NCI-H1092 (cell line): ENCODE measurements around the gene SELP.

ENCODE experiments used
- DNase-seq: peaks from one replicate; lab custom pipeline; 2025; lab: John Stamatoyannopoulos, UW

Gene SELP

DNA sequence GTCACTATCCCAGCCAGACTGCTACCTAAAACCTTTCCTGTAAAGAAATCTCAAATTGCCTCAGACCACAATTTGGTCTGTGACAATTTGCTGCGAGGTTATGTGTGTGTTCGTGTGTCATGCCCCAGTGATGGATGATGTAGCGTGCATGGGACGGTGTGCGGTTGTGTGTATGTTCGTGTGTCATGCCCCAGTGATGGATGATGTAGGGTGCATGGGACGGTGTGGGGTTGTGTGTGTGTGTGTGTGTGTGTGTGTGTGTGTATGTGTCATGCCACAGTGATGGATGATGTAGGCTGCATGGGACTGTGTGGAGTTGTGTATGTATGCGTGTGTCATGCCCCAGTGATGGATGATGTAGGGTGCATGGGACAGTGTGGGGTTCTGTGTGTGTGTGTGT lies 9.4 kb downstream of the SELP start:
- DNase-seq, result no peak

DNA sequence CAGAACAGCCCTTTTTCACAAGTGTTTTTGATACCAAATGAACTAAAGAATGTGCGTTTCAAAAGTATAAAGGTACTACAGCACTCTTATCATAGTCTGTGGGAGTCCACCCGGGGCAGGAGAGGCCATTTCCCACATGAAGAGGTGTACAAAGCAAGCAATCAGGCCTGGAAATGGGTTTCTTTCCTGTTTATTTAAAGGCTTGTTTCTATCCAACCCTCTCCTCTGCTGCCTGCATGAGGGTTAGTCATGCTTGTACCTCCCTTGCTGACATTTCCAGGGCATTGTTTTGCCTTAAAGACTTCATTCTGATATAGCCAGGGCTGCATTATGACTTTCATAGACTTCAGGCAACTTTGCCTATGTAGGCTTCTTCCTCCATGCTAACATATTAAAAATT lies 11.6 kb downstream of the SELP start:
- no peak for DNase-seq

DNA sequence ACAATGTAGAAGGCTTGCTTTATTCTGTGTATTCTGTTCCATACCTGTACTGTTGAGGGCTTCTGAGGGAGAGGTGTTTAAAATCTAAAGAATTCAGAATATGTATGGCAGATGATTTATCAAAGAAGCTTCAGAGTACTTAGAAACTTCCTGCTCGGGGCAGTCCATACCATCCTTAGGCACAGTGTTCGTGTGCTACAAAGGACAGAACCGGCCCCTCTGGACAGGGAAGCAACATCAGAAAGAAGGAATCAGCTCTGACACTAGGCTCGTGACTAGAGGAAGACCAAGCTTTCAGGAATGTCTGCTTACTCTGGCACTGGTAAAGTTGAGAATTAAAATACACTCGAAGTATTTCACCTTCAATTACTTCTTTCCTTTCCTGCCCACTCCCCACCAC lies 14.1 kb downstream of the SELP start:
- no peak for DNase-seq

DNA sequence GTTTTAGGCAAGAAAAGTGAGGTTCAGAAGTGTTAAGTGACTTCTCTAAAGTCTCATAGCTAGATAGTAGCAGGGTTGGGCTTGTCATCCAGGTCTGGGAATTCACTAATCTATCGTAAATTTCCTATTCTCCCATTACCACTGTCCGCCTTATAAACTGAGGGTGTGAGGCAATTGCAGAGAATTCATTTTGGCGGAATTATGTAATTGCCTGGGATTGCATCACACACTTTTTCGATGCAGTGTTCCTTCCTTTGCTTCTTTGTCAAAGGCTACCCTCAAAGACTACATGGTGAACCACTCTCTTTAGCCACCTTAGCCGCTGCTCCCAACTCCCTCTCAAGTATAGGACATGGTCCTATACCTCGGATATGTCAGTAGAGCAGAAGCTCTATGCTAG lies 19.1 kb downstream of the SELP start:
- DNase-seq, result no peak

DNA sequence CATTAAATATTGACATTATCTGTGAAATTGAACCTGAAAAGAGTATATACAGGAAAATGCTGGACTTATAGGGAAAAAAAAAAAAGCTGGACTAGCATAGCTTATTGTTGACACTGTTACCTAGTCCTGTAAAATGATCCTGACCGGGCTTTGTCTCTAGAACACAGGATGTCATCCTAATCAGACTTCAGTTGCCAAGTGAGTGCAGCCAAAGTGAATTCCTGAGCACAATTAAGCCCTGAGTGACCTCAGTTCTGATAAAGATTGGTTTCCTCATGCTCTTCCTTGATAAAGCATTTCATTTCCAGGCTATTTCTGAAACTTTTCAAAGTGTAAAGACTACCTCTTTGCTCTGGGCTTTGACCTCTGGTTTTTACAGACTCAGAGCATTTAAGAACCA lies 19.8 kb downstream of the SELP start:
- no peak for DNase-seq

DNA sequence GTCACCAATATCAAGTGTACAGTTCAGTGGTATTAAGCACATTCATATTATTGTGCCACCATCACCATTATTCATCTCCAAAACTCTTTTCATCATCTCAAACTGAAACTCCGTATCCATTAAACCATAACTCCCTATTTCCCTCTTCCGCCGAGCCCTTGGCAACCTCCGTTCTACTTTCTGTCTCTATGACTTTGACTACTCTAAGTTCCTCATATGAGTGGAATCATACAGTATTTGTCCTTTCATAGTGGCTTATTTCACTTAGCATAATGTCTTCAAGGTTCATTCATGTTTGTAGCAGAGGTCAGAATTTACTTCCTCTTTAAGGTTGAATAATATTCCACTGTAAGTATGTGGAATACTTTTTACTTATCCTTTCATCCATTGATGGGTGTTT lies 21.7 kb downstream of the SELP start:
- DNase-seq, result no peak

DNA sequence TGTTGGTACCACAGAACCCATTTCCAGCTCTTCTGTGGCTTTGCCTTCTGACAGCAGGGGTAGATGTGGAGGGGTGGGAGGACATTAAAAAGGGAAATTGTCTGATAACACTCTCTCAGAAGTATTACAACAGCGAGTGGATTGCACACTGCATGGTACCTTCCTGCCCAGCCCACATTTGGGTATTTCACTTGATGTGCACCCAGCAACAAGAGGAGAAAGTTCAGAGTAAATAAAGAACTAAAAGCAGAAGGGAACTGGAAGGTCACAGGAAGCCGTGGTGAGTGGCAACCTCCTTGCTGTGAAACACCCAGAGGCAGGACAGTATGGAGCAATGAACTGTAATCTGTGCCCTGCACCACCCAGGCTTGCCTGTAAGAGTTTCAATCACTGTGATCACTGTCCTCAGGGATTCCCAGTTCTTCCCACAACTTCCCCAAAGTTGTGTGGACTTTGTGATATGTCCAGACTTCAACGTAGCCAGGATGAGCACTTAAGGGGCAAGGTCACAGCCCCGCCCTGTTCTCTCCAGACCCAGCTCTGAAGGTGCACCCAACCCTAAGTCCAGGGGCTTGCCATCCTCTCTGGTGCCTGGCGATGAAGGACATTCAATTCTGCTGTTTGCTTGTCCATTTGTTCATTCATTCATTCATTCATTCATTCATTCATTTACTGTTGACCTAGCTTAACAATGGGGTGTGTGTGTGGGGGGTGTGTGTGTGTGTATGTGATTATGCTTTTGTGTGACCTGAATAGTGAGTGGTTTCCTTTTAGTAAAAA lies 25.0 kb downstream of the SELP start:
- DNase-seq, result no peak

DNA sequence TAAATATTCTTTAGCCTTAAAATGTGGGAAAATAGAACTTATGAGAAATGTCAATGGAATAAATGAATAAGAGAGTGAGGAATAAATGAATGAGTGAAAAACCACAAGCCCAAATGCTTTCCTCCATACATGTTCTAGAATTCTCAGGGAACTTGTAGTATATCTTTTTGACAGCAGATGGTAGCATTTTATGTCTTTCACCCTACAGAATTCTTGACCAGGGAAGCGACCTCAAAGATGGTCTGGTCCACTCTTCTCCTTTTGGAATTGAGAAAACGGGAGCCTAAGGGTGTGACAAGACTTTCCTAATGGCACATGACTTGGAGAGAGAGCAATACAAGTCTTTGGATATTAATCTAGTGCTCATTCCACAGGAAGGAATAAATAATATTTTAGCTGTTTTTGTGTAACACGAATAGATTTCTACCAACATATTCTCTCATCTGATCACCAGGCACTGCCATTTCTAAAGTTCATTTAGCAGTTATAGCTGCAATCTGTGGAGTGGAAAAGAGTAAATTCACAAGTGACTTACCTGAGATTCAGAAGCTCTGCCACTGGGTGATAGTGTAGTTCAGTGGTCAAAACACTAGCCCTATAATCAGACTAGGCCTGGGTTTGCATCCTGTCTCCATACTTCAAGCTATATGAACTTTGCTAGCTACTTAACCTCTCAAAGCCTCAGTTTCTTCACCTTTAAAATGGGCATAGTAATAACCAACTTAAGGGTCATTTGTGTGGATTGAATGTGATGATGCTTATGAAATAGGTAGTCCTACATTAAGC lies 28.6 kb downstream of the SELP start:
- DNase-seq, result no peak

DNA sequence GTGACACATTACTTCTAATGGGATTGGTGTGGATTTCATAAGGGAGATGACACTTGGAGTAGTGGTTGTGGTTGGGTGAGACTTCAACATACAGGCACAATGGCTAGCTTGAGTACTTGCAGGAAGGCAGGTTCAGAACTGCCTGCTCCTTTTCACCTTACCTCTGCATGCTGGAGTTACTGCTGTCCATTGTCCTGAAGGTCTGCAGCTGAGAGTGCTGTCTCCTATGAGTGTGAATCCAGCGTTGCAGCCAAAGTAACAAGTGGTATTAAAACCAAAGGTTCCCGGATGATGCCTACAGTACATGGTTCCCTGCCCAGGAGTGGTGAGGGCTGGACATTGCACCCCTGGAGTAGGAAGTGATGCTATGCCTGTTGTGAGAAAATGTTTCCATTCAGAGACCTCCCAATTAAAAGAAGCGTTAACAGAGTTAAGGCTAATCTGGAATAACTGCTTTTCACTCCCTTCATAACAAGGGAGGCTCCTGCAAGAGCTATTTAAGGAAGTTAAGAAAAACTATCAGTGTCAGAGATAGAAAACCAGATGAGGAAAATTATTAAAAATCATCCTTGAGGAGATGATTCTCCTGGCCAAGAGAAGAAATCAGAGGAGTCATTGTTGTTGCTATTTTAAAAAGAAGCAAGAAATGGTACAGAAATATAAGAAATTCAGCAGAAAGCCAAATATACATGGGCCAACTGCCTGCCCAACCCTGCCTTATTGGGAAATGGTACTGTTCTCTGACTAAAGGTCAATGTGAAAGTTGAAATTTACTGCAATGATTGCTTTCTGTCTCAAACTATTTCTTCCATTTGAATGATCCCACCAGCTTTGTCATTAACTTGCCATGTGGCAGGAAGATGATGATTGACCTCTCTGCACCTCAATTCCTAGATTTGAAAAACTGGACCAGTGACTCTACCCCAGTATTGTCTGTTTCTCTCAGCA lies 33.9 kb downstream of the SELP start:
- no peak for DNase-seq

DNA sequence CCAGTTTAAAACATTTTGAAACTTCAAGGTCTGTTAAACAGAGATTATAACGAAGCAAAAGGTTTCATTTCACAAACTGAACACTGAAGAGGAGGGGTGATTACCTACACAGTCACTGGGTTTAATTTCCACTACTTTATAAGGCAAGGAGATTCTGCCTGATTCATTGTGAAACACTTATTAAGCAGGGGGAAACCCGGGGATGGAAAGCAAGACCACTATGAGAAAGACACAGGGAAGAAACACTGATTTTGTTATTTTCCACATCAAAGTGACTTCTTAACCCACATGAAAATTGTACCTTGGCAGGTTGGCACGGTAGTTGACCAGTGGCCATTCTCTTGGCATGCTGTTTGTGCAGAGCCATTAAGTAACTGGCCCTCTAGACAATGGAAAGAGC lies 35.5 kb downstream of the SELP start:
- no peak for DNase-seq

DNA sequence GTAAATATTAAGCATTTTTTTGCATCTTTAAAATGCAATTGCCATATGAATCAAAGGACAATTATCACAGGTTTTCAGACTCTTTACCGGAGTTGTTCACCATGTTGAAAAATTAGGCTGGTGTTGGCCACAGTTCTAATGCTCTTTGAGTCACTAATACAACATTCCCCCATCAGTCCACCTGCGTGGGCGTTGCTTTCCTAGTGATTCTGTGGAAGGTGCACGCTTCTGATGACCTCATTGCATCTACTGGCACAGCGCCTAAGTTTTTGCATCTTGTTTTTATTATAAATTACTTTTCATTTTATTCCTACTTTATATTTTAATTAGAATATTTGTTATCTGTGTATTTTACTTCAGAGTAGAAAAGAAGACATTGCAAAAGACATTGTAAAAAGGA lies 39.0 kb downstream of the SELP start:
- DNase-seq, result no peak

DNA sequence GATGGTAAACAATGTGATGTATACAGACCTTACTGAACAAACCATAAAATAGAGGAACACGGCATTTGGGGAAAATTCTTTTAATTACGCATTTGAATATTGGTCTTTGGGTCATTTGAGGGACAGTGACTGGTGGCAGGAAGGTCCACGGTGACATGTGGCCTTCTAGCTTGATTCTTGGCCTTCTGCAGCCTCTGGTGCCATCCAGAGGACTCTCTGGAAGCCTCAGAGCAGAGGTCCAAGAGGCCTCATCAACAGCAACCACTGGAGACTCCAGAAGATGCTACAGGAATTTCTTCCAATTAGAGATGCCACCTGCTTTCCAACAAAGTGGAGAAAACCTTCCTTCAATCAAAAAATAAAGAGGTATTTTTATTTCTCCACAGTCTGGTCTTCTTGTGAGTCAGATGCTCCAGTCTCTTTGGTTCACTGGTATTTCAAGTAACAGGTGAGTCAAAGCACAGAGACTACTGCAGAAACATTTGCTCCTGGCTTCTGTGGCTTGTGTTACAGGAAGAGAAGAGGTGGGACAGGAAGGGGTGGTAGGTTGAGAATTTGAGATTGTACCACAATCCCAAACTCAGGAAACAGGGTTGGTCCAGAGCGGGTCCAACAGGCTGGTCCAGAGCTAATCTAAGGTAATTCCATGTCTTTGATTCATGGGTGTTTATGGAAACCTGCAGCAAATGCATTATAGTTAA lies 41.0 kb downstream of the SELP start:
- DNase-seq, result no peak

DNA sequence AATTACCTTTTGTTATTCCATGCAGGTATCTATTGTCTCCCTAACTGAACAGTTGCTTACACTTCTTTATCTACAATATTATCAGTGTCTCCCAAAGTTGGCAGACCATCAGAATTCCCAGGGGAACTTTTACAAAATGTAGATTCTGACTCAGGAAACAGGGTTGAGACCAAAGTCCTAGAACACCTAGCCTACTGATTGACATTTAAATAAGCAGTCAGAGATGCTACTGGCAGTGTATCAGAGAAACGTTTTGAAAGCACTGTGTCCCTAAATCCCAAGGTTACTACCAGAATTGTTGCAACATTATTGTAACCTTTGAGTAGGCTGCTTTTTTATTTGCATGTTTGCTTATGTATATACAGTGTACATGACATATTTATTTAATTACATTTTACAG lies 41.8 kb downstream of the SELP start:
- no peak for DNase-seq

DNA sequence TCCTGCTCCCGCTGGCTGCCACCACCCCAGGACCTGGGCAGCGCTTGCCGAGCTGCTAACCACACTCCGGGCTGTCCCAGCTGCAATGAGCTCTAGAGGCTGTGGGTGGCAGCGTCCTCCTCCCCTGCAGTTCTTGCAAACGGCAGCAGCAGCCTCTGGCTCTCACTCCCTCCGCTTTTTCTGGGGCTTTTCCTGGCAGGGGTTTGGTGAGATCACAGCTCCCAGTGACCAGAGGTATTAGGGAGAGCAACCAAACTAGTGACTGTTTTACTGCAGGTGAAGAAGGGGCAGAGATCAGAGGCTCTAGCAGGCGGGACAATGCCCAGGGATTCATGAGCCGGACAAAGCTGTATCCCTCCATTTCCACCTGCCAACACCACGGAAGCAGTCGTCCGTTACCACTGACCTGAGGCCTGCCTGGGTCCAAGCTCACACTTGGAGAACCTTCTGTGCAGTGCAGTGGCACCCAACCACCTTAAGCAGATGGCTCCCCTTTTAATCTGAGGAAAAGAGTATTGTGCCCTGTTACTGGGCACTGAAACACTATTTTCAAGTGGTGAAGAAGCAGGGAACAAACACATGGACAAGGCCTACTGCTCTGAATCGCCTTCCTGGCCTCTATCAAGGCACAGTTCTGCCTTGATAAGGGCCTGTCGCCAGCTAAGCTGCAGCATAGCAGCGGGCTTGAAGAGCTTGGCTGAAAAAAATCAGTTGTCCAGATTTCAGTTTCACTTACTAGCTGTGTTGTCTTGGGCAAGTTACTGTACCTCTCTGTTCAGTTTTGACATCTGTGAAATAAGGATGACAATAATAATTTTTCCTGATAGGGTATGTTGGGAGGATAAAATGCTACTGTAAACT lies 43.3 kb downstream of the SELP start, which contains the start of gene F5:
TSS of gene F5 (minus strand) at position 87 of the 861 bp plus-strand sequence. CDS start 95 bp downstream, outside the sequence.
- DNase-seq, result peak; percentile 51

DNA sequence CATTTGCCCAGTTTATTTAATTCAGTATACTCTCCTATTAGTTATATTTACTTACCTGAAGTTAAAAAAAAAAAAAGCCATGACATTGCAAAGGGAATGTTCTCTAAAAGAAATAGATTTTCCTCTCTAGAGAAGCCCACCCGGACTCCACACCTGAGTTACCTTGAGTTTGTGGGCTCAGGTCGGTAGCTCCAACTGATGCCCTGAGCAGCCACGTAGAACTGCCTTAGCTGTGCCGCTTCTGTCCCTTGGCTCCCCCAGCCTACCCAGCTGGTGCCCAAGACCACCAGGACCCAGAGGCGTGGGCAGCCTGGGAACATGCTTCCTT lies 43.9 kb downstream of the SELP start:
- no peak for DNase-seq

DNA sequence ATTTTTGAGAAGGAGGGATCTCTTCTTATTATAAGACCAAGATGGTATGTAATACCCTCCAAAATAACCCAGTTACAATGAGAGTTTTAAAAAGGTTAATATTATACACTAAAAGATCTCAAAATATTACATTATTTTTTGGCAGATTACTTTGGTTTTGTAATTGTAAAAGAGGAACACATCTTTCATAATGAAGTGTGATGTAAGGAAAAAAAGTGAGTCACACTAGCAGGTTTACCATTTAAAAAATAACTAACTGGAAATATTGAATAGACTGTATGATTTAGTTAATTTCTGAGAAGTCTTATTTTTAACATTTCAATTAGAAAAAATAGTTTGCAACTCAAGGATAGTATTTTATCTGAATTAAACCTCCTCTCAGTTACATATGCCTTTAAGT lies 44.7 kb downstream of the SELP start:
- no peak for DNase-seq

DNA sequence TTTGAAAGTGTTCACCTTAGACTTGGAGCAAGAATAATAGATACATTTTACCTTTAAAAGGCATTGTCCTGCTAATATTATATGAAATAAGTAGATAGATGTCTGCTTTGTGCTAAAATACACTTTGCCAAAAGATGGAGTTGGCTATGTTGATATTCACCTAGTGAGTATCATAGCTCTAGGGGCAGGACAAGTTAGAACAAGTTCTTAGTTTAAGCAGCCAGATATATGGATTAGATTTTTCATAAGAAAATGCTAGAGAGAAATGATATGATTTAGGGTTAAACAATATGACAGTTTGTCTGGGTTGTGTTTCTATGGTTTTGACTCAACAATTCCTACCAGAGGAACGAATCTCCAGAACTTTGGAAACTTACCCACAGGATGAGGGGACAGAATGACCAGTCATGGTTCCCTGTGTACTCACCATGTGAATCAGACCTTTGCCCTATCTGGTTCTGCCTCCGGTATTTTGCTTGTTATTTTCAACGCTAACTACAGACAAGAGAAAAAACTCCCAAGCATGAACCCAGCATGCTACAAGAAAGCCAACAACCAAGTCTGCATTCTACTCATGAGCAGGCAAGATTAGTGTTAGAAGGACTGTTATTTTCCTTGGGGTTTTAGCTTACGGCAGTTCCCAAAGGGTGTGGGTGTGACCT lies 45.3 kb downstream of the SELP start:
- DNase-seq, result no peak

DNA sequence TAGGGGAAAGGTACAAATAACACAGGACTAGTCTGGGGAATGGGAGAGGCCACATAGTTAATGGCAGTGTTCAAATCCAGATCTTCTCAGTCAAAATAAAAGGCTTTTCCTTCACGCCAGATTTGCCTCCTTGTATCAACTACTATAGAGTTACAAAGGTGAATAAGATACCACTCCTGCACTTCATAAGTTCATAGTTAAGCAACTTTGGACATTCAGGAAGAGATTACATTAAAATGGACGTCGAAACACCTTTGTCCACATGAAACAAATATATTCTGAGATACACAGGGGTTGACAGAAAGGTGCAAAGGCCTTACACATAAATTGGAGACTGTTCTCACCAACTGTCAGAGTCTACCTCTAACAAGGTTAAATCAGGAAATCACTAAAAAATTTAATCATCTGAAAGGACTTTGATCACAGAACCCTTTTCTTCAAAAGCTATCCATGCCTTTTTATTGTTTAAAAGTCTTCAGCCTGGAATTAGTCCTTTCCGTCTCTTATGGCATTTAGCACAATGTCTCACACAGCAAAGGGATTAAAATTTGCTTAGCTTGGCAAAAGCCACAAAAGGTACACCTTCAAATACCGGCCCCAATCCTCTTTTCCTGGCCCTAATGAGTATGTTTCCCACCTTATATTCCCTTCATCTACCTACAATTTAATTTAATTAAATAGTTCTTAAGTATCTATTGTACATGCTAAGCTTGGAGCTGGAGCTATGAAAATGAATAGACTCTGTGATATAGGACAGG lies 51.8 kb downstream of the SELP start:
- DNase-seq, result no peak

DNA sequence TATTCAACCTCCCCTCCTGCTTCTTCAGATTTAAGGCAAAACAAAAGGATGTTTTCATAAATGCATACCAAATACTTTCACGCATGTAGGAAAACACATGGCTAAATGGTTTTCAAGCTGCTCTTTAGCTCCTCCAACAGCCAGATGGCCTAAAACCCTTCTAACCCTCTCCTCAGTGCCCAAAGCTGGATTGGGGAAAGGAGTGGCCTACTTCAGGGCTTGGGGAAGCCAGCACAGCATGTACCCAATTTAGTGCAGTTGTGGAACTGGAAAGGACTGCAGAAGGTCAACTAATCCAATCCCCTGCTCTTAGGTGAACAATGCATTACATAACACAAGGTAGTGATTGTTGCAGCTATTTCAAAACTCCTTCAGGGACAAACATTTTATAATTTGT lies 53.0 kb downstream of the SELP start:
- DNase-seq, result no peak
